ENCODE measurements around the gene NCOA5.

Gene NCOA5

DNA sequence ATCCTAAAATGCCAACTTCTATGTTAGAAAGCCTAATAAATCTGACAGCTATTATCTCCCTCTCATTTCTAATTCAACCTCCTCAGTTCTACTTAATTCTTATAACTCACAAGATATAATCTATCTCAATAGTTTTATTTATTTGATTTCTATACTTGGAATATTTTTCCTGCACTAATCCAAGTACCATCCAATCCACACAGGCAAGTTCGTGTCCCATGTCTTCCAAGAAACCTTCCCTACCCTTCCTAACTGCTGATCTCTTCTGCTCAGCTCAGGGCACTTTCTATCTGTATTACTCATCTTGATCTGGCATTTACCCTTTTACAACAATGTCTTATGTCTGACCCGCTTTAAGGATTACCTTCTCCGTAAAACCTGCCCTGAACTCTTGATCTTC, 18.2 kb downstream of the NCOA5 start:
- TF ChIP-seq ZNF600 (tag by site-specific recombination; IDR thresholded peaks at IDR 0.05) = 0 out of 2 replicates have a peak, but pooled peaks have one; percentile 55
- peak; percentile 40 for TF ChIP-seq PRDM1 (tag by site-specific recombination; IDR thresholded peaks at IDR 0.05)
- TF ChIP-seq KLF8 (tag by site-specific recombination; IDR thresholded peaks at IDR 0.05) = no peak
- Histone ChIP-seq H3K9me3 (ENCODE audit: control insufficient read depth, insufficient read depth, low read depth, low read length) (no peaks in the 10 kb centered on the region), H3K27ac (ENCODE audit: extremely low read depth, low read depth, low read length) (no peak overlapping the region), H3K36me3 (ENCODE audit: control insufficient read depth in 2 of 2, insufficient read depth in 1 of 2, low read length in 2 of 2) (peaks cover 28 to 55% of the 10 kb centered on the region in 2 experiments), H3K4me3 (ENCODE audit: low read depth, low read length) (no peak overlapping the region), H3K4me1 (ENCODE audit: control insufficient read depth, insufficient read depth, low read length) (peaks cover 6% of the 10 kb centered on the region; the same call in 1 of the 2 replicates)
- CTCF ChIA-PET = no interaction called here
- POLR2A ChIA-PET = no interaction called here

DNA sequence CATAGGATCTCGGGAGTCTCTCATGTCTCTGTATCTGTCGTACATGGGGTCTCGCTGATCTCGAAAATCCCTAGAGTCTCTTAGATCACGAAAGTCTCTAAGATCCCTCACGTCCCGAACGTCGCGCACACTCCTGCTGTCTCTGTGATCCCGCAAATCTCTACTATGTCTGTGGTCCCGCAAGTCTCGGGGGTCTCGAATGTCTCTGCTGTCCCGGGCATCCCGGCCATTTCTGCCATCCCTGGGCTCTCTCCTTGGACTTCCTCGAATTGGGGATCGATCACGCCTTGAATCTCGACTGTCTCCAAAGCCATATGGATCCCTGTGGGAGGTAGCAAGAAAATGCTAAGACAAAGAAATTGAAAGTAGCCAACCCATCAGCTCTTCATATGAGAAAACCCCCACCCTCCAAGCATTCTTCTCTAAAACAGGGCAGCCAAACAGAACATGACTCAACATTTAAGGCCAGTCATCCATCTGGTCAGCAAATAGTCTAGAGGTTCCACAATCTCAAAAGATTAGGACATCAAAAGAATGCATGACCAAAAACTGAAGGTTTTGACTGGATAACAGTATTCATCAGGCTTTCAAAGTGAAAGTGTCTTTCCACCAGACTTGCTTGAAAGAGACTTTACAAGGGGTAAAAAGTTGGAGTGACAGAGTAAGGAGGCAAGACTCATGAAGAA, 19.4 kb downstream of the NCOA5 start:
- ChIA-PET CTCF (interaction anchor here (0.7 kb wide), 1 partner anchor 58 kb away, joined by 5 read pairs; no protein-coding TSS in a partner anchor), POLR2A (no interaction called here)
- no peak overlapping the region for H3K27ac ChIP-seq (ENCODE audit: extremely low read depth, low read depth, low read length)
- TF ChIP-seq ZNF16 (tag by site-specific recombination; IDR thresholded peaks at IDR 0.05; ENCODE audit: low read depth) (no peak), PRDM1 (tag by site-specific recombination; IDR thresholded peaks at IDR 0.05) (peak; percentile 30; the same call in 1 of the 2 replicates), ZEB2 (tag by site-specific recombination; IDR thresholded peaks at IDR 0.05) (no peak), ZNF37A (tag by site-specific recombination; IDR thresholded peaks at IDR 0.05) (no peak), ZNF248 (tag by site-specific recombination; IDR thresholded peaks at IDR 0.05) (no peak), ZNF654 (tag by site-specific recombination; IDR thresholded peaks at IDR 0.05; ENCODE audit: low read depth) (no peak), ZNF600 (tag by site-specific recombination; IDR thresholded peaks at IDR 0.05) (no peak)
- TF ChIP-seq, protein P1, sequence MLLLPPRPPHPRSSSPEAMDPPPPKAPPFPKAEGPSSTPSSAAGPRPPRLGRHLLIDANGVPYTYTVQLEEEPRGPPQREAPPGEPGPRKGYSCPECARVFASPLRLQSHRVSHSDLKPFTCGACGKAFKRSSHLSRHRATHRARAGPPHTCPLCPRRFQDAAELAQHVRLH (tag by site-specific recombination; IDR thresholded peaks at IDR 0.05) = no peak
- H3K4me3 ChIP-seq (ENCODE audit: low read depth, low read length) = no peak overlapping the region
- H3K9me3 ChIP-seq (ENCODE audit: control insufficient read depth, insufficient read depth, low read depth, low read length) = no peaks in the 10 kb centered on the region
- H3K4me1 ChIP-seq (ENCODE audit: control insufficient read depth, insufficient read depth, low read length) = peaks cover 6% of the 10 kb centered on the region; the same call in 1 of the 2 replicates
- H3K36me3 ChIP-seq (ENCODE audit: control insufficient read depth in 2 of 2, insufficient read depth in 1 of 2, low read length in 2 of 2) = peaks cover 33 to 61% of the 10 kb centered on the region in 2 experiments

DNA sequence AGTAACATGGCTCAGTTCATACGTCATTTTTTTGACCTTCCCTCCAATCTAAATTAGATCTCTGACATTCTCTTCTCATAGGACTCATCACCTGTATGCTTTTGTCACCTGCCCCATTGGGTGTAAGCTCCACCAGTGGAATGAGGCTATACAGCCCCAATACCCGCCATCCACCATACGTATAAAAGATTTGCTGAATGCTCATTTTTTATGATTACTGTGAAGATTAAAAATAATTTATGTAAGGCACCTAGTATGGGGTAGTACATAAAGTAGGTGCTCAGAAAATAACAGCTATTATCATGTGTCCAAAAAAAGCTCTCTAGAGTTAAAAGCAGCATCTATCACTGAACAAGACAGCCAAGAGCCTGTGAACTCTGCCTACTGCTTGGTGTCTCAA, 24.1 kb downstream of the NCOA5 start:
- H3K4me3 ChIP-seq (ENCODE audit: low read depth, low read length) = no peak overlapping the region
- no peak for TF ChIP-seq ZNF785 (tag by site-specific recombination; IDR thresholded peaks at IDR 0.05)
- TF ChIP-seq, protein P2, sequence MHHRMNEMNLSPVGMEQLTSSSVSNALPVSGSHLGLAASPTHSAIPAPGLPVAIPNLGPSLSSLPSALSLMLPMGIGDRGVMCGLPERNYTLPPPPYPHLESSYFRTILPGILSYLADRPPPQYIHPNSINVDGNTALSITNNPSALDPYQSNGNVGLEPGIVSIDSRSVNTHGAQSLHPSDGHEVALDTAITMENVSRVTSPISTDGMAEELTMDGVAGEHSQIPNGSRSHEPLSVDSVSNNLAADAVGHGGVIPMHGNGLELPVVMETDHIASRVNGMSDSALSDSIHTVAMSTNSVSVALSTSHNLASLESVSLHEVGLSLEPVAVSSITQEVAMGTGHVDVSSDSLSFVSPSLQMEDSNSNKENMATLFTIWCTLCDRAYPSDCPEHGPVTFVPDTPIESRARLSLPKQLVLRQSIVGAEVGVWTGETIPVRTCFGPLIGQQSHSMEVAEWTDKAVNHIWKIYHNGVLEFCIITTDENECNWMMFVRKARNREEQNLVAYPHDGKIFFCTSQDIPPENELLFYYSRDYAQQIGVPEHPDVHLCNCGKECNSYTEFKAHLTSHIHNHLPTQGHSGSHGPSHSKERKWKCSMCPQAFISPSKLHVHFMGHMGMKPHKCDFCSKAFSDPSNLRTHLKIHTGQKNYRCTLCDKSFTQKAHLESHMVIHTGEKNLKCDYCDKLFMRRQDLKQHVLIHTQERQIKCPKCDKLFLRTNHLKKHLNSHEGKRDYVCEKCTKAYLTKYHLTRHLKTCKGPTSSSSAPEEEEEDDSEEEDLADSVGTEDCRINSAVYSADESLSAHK (tag by site-specific recombination; IDR thresholded peaks at IDR 0.05) = no peak
- TF ChIP-seq, protein P3, sequence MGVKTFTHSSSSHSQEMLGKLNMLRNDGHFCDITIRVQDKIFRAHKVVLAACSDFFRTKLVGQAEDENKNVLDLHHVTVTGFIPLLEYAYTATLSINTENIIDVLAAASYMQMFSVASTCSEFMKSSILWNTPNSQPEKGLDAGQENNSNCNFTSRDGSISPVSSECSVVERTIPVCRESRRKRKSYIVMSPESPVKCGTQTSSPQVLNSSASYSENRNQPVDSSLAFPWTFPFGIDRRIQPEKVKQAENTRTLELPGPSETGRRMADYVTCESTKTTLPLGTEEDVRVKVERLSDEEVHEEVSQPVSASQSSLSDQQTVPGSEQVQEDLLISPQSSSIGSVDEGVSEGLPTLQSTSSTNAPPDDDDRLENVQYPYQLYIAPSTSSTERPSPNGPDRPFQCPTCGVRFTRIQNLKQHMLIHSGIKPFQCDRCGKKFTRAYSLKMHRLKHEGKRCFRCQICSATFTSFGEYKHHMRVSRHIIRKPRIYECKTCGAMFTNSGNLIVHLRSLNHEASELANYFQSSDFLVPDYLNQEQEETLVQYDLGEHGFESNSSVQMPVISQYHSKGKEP (tag by site-specific recombination; IDR thresholded peaks at IDR 0.05) = no peak
- no peak for TF ChIP-seq TRIM28 (IDR thresholded peaks at IDR 0.05; ENCODE audit: borderline replicate concordance, low read length)
- TF ChIP-seq ZFP69B (tag by site-specific recombination; IDR thresholded peaks at IDR 0.05) = no peak
- no peak for TF ChIP-seq ZNF48 (tag by site-specific recombination; IDR thresholded peaks at IDR 0.05)
- no peak for TF ChIP-seq ZNF624 (tag by site-specific recombination; IDR thresholded peaks at IDR 0.05)
- H3K27ac ChIP-seq (ENCODE audit: extremely low read depth, low read depth, low read length) = no peak overlapping the region
- no peaks in the 10 kb centered on the region for H3K9me3 ChIP-seq (ENCODE audit: control insufficient read depth, insufficient read depth, low read depth, low read length)
- H3K4me1 ChIP-seq (ENCODE audit: control insufficient read depth, insufficient read depth, low read length) = no peaks in the 10 kb centered on the region
- ChIA-PET CTCF (interaction anchor here (1.2 to 1.3 kb wide), 2 partner anchors 18 to 19 kb away, joined by 3 to 5 read pairs; no protein-coding TSS in a partner anchor), POLR2A (no interaction called here)
- peaks cover 56 to 95% of the 10 kb centered on the region in 2 experiments for H3K36me3 ChIP-seq (ENCODE audit: control insufficient read depth in 2 of 2, insufficient read depth in 1 of 2, low read length in 2 of 2)

Data from HEK293 (cell line).